ENCODE data around the gene ARFGEF2. TPM values are rescaled to one million over a fixed set of nuclear protein-coding genes. Genes with fewer than 3 reads are reported as not detected.

The ARFGEF2 gene
- total RNA-seq, result 10 to 100 TPM; 22.4 to 94.3 (median 32.2) TPM

- TF ChIP-seq CTCF (IDR thresholded peaks at IDR 0.05), result peak in 4 of 6 experiments; percentile 42 to 59 (median 50)
- TF ChIP-seq EP300 (IDR thresholded peaks at IDR 0.05), result no peak
- TF ChIP-seq POLR2A (IDR thresholded peaks at IDR 0.05), result peak in 3 of 4 donors; percentile 61 to 97 (median 94)
- peak; percentile 83 to 90 for TF ChIP-seq POLR2AphosphoS5 (IDR thresholded peaks at IDR 0.05)
- ATAC-seq (ENCODE audit: low FRiP score in 2 of 2) (peak; percentile 96 to 97), DNase-seq (peak; percentile 95 to 99)
- H3K9me3 ChIP-seq, result no peaks in the 10 kb centered on the region
- H3K4me3 ChIP-seq, result peak within 1 kb of the TSS; percentile 85 to 98 (median 92)
- H3K27ac ChIP-seq, result peak within 1 kb of the TSS; percentile 92 to 99 (median 96)
- no peaks in the 10 kb centered on the region for H3K27me3 ChIP-seq
- no peaks in the 10 kb centered on the region for H3K36me3 ChIP-seq
- H3K4me1 ChIP-seq, result peaks cover 22 to 41% (median 25%) of the 10 kb centered on the region in 4 donors
- WGBS, 2 donors, result 0 to 1% methylated on average over 53 to 70 of the region's 70 CpGs
Observed at GRCh38 chr20:48921168-48921882, at the start of gene ARFGEF2. Gene ARFGEF2, plus strand, starts transcription at chr20:48921711. Its CDS starts 179 bp downstream, at chr20:48921890.

- TF ChIP-seq CTCF (IDR thresholded peaks at IDR 0.05) (no peak), POLR2A (IDR thresholded peaks at IDR 0.05) (no peak), EP300 (IDR thresholded peaks at IDR 0.05) (no peak), POLR2AphosphoS5 (IDR thresholded peaks at IDR 0.05) (no peak)
- peaks cover 0 to 12% (median 8%) of the 10 kb centered on the region in 4 donors for H3K4me1 ChIP-seq
- H3K36me3 ChIP-seq, result no peaks in the 10 kb centered on the region
- no peaks in the 10 kb centered on the region for H3K27me3 ChIP-seq
- no peak for DNase-seq
- H3K4me3 ChIP-seq, result no peak overlapping the region
- ATAC-seq (ENCODE audit: low FRiP score in 2 of 2), result no peak
- no peaks in the 10 kb centered on the region for H3K9me3 ChIP-seq
- no peak overlapping the region for H3K27ac ChIP-seq
- WGBS, 2 donors, result 73 to 76% methylated on average over 17 of the region's 17 CpGs
Observed at GRCh38 chr20:48875233-48875913, 46.1 kb upstream of the ARFGEF2 start.

GRCh38 chr20:48875914-48876240 is 45.6 kb upstream of the ARFGEF2 start:
- Histone ChIP-seq H3K36me3 (no peaks in the 10 kb centered on the region), H3K4me1 (peaks cover 0 to 12% (median 8%) of the 10 kb centered on the region in 4 donors), H3K27ac (no peak overlapping the region), H3K9me3 (no peaks in the 10 kb centered on the region), H3K4me3 (no peak overlapping the region), H3K27me3 (no peaks in the 10 kb centered on the region)
- TF ChIP-seq POLR2A (IDR thresholded peaks at IDR 0.05) (no peak), EP300 (IDR thresholded peaks at IDR 0.05) (no peak), POLR2AphosphoS5 (IDR thresholded peaks at IDR 0.05) (no peak), CTCF (IDR thresholded peaks at IDR 0.05) (no peak)
- DNase-seq (peak in 1 of 2 donors; percentile 28), ATAC-seq (ENCODE audit: low FRiP score in 2 of 2) (no peak)
- WGBS, 2 donors, result 46 to 58% methylated on average over 5 of the region's 5 CpGs

GRCh38 chr20:48877304-48877703 is 44.2 kb upstream of the ARFGEF2 start:
- DNase-seq (no peak), ATAC-seq (ENCODE audit: low FRiP score in 2 of 2) (no peak)
- WGBS, 2 donors, result 41 to 79% methylated on average over 2 of the region's 2 CpGs
- Histone ChIP-seq H3K9me3 (no peaks in the 10 kb centered on the region), H3K36me3 (no peaks in the 10 kb centered on the region), H3K27me3 (no peaks in the 10 kb centered on the region), H3K4me3 (no peak overlapping the region), H3K27ac (no peak overlapping the region), H3K4me1 (peaks cover 0 to 12% (median 8%) of the 10 kb centered on the region in 4 donors)
- peak in 2 of 6 experiments; percentile 45 to 49 for TF ChIP-seq CTCF (IDR thresholded peaks at IDR 0.05)
- no peak for TF ChIP-seq EP300 (IDR thresholded peaks at IDR 0.05)
